Inflammatory macrophage (primary cell): ENCODE data around the gene ERFL.

Source experiments
- DNase-seq, 2 donors: peaks; one replicate each; pipeline ENCODE4 v3.0.0-alpha.2; 2020 to 2022
- total RNA-seq, 18 experiments: gene quantifications; one replicate each; lab custom pipeline; 2026; ENCODE audit warnings: mixed read lengths in 6 of 18, inconsistent platforms in 2 of 18; lab: John Stamatoyannopoulos, UW

Gene ERFL
- total RNA-seq, result 0 to 0.08 (median 0) reads per million in 18 experiments

DNA sequence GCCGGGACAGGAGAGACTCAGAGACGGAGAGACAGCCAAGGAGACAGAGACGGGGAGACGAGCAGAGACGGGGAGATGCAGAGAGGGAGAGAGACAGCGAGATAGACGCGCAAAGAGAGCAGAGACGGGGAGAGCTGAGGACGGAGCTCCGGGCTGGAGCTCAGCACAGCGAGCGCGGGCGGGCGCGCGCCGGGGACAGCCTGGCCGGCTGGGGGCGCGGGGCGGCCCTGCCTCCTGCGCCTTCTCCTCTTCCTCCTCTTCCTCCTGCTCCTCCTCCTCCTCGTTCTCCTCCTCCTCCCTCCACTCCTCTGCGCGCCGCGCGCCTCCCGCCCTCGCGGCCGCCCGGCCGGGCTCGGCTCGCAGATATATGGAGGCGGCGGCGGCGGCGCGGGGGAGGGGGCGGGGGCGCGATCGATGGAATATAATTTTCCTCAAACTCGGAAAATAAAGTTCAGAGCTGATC lies at the start of gene ERFL:
Gene ERFL, minus strand, starts transcription at position 229 of the 463 bp plus-strand sequence. CDS start 15,530 bp downstream, outside the sequence.
- no peak for DNase-seq

DNA sequence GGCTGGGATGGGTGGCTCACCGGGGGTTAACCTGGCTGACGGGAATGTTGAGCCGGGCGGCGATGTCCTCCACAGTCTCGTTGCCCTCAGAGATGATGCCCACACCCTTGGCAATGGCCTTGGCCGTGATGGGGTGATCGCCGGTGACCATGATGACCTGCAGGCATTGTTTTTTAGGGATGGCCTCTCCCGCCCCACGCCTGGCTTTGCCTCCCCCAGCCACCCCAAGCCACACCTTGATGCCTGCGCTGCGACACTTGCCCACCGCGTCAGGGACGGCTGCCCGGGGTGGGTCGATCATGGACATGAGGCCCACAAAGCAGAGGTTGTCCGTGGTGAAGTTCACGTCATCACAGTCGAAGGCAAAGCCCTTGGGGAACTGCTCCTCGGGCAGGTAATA lies 49.7 kb upstream of the ERFL start:
- no peak for DNase-seq

DNA sequence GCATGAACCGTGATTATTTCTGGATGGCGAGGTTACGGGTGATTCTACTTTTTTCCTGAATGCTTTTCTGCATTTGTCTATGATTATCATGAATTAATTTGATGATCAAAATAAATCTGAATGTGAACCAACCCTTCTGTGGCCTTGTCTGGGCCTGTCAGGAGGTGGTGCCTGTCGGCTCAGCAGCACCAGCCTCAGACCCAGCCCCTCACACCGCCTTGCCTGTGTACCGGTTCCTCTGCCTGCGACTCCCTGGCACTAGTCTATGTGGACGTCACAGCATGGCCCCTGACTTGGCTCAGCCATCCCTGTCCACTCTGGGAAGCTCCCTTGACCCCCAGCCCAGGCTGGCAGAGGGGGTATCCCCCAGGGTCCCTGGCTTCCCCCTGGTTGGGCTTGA lies 46.4 kb upstream of the ERFL start:
- no peak for DNase-seq

DNA sequence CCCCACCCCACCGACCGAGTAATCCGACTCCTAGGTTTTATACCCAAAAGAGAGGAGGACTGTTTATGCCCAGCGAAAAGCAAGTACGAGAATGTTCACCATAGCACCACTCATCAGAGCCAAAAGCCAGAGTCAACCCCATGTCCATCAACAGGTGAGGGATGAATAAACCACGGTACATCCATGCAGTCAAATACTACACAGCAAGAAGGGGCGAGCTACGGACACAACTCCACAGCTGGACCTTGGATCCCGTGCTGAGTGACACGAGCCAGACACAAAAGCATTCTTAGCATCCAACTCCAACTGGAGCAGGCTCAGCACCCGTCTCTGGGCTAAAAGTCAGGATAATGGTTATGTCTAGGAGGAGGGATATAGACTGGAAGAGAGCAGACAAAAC lies 43.1 kb upstream of the ERFL start:
- DNase-seq, result no peak

DNA sequence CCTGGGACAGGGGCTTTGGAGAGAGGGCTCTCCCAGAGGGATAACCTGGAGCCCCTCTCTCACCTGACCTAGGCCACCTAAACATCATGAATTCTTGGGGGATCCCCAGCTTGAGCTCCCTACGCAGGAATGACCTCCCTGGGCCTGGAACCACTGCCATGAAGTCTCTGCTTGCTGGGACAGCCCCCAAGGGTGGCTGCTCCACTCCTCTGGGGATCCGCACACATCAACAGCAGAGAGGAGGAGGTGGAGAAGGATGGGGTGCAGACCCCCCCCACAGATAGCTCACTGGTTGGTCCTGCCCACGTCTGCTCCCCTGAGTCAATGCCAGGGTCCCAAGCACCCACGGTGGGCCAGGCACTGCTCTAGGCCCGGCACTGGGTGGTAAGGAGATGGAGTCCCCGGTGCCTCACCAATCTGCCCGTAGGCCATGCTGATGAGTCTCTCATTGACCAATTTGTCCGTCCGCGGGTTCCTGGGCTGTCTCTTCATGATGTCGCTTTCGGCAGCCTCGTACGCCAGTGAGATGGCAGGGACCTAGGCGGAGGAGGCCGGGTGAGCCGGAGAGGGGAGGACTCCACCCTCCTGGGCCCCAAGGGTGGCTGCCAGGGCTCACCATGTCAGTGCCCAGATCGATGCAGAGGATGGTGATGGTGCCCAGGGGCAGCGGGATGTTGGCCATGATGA lies 41.7 kb upstream of the ERFL start:
- DNase-seq, result no peak

DNA sequence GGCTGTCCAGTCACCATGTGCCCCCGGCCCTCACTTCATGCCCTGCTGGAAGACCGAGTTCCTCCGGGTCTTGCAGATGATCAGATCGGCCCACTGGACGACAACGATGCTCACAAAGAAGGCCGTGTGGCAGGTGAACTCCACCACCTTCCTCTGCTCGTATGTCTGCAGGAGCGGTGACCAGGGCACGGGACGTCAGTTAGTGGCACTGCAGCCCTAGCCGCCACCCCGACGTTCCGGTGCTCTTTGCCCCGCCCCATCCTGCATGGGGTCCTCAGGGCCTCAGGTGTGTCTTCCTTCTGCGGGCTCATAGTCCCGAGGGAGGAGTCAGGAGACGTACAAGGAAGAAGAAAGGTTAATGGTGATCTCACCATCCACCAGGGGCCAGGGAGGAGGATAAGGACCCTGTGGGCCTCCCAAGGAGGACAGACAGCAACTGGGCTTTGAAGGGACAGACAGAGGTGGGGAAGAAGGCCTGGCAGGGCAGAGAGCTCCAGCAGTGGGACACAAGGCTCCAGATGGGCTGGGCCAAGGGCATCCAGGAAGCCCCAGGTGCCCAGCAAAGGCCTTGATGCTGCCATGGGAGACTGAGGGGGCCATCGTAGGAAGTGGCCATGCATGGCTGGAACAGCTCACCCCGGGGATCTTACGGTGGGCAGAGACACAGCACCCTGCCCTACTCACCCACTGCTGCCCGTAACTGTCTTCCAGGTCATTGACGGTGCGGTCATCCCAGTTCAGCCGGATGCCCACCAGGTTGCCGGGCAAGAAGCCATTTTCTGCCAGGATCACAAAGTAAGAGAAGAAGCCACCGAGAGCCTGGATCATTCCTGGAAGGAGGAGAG lies 40.7 kb upstream of the ERFL start:
- no peak for DNase-seq

DNA sequence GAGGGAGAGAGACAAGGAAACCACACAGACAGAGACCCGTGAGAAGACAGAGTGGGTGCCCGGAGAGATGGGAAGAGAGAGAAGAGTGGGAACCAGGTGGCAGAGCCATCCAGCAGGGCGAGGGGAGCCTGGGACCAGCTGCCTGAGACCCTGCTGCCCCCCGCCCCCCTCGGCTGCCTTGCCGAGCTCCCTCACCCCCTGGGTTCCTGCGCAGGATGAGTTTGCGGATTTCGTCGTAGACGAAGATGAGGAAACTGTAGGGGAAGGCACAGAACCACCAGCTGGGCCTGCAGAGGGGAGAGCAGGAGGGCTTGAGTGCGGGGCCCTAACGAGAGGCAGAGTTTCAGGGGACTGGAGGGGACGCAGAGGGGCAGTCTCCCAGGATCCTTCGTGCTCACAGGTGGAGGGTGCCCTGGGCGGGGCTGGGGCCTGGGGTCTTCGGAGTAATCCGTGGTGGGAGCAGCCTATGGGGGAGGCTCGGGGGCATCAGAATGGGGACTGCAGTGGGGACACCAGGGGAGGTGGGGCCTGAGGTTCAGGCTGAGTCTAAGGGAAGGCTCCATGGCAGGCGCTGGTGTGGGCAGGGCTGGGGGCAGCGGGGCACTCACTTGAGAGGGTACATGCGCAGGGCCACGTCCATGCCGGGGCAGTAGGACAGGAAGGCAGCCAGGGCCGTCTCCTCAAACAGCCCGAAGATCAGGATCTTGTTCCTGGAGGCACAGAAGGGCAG lies 39.0 kb upstream of the ERFL start:
- peak in 1 of 2 donors; percentile 3 for DNase-seq

DNA sequence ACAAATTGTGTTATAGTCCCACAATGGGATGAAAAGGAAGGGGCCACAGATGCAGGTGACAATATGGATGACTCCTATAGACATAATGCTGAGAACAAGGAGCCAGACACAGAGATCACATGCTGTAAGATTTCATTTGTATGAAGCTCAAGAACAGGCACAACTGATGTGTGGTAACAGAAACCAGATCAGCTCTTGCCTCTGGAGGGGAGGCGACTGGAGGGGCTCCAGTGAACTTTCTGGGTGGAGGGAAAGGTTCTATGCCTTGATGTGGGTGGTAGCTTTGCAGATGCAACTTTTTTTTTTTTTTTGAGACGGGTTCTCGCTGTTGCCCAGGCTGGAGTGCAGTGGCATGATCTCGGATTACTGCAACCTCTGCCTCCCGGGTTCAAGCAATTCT lies 36.9 kb upstream of the ERFL start:
- no peak for DNase-seq

DNA sequence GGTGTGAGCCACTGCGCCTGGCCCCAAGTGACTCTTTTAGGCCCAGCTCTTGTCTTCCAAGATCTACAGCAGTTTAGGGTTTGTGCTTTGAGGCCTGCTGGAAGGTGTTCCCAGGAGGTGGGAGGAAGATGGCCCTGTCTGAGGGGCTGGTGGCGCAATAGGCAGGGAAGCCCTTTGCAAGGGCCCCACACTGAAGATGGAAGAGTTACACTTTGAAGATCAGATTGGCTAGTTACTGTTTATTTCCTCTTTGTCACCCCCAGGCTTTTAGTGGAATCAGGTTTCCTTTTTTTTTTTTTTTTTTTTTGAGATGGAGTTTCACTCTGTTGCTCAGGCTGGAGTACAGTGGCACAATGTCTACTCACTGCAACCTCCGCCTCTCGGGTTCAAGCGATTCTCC lies 32.7 kb upstream of the ERFL start:
- no peak for DNase-seq

DNA sequence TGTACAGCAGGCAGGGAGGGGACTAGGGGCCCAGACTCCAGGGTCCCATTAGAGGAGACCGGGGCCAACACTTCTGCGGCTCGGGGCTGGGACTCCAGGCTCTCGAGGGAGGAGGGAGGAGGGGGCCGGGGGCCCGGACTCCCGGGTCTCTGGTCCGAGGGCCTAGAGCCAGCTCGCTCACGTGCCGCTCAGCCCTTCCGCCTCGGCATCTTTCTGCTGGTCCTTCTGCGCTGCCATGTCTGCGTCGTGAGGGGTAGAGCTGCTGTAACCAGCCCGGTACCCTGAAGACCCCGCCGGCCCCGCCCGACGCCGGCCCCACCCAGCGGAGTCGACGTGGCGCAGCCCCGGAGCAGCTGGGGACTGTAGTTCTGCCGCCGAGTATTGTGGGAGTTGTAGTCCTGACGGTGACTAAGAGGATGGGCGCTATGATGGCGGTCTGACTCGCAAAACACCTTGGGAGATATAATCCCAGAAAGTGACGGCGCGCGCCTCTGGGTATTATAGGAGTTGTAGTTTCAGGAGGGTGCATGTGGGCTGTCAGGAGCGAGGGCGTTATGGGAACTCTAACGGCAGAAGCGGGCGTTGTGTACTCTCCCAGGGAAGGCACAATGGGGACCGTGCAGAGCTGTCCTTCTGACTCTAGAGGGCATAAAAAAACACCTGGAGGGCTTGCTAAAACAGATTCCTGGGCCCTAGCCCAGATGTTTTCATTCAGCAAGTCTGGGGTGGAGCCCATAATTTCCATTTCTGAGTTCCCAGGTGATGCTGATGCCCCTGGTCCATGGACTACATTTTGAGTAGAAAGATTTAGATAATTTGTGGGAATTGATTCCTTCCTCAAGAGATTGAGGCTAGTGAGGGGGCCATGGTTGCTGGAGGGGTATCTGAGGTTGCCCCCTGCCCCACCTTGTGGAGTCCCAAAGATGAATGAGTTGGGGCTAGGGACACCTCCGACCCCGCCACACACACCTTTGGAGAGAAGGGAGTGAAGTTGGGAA lies 31.1 kb upstream of the ERFL start, which contains the start of gene RABAC1:
Gene RABAC1, minus strand, starts transcription at position 266 of the 998 bp plus-strand sequence. Its CDS starts 29 bp downstream, at position 237.
- peak; percentile 76 to 85 for DNase-seq

DNA sequence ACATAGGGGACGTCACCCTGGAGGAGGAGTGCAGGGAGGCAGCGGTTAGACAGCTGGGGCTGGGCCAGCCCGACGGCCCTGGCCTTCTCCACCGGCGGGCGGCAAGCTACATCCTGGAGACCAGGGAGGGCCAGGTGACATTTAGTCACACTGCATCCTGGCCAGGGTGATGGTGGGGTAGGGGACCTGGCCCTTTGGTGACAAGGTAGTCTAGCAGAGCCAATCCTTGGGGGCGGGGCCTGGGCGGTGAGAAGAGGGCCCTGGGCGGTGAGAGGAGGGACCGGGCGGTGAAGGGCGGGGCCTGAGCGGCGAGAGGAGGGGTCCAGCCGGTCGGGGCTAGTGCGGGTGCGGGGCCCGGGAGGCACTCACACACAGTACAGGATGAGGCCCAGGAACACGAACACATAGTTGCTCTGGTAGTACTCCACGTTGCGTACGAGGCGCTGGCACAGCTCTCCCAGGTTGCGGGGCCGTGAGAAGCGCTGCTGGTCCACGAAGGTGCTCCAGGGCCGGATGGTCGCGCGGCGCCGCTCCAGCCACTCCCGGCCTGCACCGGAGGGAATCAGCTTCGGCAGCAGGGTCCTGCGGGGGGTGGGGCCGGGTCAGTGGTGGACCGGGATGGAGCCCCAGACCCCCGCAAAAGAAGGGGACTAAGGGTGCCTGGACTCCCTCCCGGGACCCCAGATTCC lies 30.3 kb upstream of the ERFL start:
- peak; percentile 25 to 47 for DNase-seq

DNA sequence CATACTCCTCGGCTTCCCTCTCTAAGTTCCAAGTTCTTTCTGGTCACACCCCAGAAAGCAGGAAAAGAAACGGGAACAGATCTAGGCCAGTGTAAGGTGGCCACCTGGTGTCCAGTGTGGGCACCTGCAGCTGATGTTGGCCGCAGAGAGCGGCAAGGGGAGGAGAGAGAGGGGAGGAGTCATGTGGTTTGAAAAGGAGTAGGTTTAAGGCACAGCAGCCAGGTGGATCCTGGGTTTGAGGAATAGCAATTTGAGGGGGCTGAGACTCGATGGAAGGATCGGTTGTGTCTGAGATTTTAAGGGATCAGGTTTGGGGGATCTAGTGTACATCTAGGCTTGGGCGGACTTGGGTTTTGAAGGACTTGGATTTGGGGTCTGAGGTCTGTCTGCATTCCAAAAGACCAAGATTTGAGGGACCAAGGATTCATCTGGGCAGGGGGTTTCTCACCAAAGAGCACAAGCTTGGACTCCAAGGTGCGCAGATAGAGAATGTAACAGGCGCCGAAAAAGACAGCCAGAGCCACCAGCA lies 29.7 kb upstream of the ERFL start:
- DNase-seq, result peak; percentile 75 to 81

DNA sequence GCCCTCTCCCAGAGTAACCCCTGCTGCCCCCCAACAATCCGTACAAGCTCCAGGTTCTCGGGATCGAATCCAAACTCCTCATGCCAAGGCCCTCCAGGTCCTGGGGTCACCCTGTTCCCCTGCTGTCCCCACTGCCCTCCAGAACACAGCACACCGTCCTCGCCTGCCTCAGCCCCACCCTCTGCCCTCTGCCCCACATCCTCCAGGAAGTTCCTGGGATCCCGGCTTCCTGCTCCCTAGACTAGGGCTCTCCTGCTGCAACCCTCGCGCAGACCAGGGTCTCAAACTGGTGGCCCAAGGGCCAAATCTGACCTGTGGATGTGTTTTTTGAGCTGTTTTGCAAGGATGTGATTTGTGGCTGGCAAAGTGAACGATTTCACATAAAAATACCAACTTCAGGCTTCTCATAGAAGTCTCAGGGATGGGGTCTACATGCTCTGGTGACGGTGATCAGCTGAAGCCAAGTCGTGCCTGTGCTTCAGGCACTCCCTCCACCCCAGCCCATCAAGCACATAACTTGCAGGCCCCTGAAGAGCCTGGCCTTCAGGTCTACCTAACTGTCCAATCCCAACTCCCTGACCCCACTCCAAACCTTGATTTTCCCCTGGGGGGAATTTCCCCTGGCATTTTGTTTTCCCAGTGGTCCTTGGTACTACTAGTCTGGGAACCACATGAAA lies 29.1 kb upstream of the ERFL start:
- no peak for DNase-seq

DNA sequence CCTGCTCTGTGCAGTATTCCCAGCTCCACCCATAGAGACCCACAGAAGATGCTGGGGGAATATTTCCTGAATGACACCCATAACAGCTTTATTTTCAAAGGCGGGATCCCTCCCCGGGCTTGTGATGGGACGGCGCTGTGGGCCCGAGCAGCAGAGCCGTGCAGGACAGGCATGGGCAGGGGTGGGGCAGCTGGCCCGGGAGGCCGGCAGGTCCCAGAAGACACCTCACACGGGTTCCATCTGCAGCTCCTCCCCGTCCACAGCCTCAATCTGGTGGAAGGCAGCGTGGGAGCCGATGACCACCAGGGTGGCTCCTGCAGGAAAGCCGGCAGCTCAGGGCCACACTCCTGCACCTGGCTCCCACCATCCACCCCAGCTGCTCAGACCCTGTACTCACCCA lies 28.4 kb upstream of the ERFL start:
- DNase-seq, result no peak

DNA sequence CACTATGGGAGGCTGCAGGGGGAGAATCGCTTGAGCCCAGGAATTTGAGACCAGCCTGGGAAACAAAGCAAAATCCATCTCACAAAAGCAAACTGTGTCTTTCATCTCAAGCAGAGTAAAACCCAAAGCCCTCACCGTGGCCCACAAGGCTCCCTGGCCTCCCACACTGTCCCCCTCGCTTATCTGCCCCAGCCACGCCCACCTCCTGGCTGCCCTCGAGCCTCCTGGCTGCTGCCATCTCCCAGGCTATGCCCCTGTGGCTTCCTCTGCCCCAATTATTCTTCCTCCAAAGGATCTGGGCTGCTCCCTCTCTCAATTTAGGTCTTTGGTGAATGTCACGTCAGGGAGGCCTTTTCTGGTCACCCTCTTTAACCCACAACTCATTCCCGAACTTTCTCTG lies 27.3 kb upstream of the ERFL start:
- no peak for DNase-seq

DNA sequence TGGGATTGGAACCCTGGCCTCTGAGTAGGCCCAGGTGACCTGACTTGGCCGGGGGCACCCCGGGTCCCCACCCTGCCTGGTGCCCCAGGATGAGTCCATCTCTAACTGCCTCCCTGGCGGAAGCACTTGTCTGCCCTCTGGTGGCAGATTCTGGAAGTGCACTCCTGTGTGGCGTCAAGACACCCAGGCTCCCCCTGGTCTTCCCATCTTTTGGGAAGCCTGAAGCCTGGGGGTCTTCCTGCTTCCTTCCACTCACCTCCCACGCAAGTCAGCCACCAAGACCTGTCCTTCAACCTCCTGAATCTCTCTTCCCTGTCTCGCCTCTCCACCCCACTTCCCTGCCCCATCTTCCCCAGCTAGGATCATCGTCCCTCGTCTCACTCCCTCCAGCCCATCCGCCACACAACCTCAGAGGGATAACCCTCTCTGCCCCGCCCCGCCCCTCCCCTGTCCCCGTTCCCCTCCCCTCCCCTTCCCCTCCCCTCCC lies 23.5 kb upstream of the ERFL start:
- peak; percentile 77 to 78 for DNase-seq

DNA sequence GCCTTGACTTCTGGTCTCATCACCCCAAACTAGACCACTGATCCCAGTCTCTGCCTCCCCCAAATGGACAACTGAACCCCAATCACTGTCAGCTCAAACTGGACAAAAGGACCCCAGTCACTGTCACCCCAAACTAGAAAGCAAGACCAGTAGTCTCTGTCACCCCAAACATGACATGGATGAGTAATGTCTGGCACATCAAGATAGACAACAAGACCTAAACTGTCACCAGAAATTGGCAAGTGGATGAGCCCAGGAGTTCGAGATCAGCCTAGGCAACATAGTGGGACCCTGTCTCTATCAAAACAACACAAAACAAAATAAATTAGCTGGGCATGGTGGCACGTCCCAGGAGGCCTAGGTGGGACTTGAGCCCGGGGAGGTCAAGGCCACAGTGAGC lies 18.8 kb upstream of the ERFL start:
- DNase-seq, result no peak

DNA sequence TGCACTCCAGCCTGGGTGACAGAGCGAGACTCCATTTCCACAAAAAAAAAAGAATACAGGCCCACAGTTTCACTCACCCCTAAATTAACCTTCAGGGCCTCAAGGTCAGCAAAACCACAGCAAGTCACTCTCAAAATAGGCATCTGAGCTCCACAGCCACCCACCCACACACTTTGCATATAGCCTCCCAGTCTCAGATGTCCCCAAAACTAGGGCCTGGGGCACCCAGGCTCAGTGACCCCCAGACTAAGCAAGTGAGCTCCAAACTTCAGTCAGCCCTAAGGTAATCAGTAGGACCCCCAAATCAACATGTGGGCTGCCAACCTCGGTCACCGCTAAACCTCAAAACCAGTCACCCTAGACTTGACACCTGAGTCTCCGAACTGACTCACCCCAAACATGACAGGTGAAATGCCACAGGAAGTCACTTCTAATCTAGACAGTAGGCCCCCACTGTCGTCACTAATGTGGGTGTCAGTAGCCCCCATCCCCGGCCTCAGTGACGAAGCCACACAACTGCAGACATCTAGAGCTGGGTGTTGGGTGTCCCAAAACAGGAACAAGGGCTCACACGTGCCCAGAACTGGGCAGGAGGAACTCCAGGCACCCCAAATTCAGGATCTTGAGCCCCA lies 17.0 kb upstream of the ERFL start:
- DNase-seq, result no peak

DNA sequence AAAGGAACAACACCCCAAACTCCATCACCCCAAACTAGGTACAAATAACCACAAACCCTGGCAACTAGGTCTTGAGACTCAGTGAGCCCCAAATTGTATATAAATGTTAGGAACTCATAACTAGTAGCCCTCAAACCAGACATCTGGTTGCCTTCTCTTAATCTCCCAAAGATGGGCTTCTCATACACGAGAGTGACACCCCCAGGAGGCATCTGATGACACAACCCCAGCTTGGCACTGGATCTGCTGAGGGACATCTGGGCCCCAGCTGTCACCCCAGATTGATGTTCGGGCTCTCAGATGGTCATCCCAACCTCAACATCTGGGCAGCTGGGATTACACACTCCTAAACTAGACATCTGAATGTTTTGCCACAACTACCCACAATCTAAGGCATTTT lies 16.1 kb upstream of the ERFL start:
- DNase-seq, result no peak
